IPS-NIHi11 (cell line): Measurements from ENCODE around the gene EPAS1.

Experiments
- DNase-seq: peaks from one replicate; pipeline ENCODE4 v3.0.0; 2012; ENCODE audit warnings: mixed read lengths, low spot score

EPAS1 gene

DNA sequence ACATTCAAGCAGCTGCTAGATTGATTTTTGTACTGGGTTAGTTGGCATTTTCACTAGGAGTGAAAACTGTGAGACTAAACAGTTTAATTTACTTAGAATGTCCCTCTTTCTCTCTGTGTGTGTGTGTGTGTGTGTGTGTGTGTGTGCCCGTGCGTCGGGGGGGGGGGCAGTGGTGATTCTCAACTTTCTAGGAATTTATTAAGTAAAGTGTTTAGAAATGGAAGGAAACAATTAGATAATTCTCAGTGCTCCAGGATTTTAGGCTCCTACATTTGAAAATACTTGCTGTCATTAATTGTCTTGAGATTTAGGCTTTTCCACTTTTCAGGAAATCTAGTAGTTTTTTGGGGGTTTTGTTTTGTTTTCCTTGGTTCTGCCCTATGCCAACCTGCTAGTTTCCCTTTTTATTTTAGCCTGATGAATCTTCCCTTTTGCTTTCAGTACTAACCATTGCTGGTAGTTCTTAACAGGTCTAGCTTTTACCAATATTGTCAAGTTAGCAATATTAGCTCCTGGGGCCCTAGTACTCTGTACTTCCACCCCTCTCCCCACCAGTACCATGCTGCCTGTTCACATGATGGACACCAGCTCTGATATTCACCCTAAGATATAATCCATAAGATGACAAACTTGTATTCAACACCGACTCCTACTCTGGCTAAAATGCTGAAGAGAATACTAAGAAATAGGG lies 4.9 kb downstream of the EPAS1 start:
- DNase-seq, result no peak

DNA sequence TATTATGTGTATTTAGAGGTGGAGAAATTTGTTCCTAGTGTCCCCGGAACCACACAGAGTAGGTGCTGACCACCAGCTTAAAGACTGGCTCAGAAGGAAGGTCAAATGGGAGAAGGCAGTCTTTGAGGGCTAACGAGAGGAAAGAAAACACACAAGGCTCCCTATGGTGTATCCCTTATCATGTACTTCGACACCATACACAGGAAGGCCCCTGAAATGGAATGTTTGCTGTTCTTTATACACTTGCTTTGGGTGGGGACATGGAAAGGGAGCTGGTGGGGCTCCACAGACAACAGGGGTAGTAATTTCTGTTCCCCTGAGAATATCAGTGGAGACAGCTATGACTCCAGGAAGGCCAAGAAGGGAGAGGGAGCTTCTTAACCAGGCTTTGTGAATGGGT lies 6.0 kb downstream of the EPAS1 start:
- no peak for DNase-seq

DNA sequence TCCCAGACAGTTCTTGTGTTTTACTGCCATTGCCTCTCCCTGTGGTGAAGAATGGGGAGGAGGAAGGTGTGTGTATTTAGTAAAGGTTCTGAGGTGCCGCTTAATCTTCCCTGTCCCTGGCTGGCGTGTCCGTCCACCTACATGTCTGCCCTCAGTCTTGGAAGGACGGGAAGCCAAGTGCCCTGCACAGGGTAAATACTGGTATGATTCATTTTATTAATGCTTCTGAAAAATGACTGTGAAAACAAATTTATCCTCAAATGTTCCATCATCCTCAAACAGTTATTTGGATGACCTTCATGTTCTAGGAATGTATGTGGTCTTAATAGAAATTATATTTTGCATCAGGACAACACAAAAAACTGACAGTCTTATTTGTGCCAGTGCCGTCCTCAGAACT lies 6.6 kb downstream of the EPAS1 start:
- no peak for DNase-seq

DNA sequence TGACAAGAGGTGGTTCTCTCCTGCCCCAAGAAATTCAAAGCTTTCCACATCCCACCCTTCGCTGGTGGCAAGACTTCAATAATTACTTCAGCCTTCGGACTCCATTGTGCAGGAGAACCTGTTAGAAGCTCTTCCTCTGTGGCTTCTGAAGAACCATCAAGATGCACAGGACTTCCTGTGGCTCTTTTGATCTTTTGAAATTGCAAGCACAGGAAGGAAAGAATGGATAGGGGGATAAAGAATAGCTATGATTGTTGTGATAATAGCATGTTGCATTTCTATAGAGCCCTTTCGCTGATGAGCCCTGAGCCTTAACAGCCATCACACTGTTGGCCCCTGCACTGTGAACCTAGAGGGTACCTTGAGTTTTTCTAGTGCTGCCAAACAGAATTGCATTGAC lies 7.4 kb downstream of the EPAS1 start:
- DNase-seq, result no peak

DNA sequence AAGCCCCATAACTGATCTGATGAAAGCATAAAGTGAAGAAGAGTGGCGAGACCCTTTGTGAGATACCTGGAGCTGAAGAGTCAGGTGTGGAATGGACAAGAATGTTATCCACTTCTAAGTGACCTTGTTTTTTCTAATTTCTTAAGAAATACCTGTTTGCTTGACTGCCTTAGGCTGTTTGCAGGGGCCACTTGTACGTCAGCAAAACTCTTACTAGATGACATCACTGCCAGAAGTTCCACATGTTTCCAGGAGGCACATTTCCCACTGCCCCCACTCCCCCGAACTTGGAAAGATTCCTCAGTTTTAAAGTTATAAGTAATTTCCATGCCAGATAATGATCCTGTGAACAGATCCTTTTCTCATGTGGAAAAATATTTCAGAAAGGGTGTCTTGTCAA lies 8.0 kb downstream of the EPAS1 start:
- DNase-seq, result no peak

DNA sequence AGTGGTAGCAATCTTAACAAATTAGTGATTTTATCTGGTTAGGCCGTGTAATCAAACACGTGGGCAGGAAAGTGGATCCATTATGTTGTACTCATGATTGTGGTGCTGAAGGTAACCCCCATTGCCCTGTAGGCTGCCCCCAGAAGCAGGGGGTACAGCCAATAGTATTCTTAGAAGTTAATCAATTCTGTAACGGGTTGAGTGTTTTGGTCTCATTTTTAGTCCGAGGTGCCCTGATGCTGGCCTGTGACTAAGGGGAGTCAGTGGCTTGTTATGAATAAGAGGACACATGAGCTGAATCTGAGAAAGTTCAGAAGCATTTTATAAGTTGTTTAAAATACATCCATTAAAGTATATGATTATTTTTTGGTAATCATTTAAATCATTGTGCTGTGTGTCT lies 8.6 kb downstream of the EPAS1 start:
- DNase-seq, result no peak

DNA sequence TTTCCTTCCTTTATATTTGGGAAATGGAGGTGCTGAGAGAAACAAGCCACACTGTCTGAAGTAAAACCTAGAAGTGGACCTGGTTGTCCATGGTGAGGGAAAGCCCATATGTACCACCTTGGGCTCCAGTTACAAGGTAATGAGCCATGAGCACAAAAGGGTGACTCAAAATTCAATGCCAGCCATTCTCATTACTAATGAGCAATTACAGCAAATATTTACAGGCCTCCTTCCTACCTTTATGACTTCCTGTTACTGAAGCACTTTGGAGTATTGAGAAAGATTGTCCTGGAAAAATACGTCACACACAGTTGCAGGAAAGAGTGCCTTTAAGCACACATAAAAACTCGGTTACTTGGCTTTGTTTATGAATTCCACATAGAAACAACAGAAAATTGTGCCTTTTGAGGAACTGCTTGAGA lies 9.1 kb downstream of the EPAS1 start:
- DNase-seq, result no peak

DNA sequence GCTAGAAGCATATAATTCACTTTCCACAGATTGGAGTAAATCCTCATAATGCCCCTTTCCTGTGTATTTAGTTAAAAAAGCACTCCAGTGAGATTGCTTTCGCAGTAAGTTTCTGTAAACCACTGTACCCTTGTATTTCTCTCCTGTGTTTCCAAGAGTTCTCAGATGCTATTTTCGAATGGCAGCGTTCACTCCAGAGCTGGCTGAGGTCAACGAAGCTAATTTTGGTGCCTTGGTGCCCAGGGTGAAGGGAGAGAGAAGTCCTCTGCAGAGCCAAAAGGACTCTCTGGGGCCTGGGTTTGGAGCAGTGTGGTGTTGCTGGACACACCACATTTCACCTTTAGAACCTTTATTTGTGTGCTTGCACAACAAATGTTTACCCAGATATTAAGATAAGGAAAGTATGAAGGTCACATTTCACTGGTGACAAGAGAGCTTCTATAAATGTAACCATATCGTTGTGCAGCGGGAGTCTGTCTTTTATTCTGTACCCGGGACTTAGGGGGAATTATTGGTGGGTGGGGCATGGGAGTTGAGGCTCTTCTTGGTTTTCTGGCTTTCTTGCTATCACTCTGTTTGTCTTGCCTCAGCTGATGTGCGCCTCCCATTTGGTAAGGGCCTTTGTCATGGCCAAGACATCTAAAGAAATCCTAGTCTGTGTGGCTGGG lies 9.9 kb downstream of the EPAS1 start:
- DNase-seq, result no peak

DNA sequence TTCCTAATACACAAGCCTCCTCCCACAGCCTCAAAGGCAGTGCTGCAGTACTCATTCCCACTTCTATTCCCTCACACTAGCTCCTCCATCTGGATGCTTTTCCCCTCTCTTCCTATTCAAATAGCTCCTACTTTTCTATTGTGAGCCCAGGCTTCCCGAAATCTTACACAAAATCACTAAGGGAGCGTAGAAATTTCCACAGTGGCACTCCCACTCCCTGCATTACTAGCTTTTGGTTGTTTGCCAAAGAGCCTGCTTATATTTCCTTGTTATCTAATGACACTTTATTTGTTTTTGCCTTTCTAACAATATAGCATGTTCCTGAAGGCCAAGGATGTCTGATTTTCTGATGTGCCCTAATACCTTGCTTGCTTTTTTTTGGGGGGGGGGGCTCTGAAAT lies 10.9 kb downstream of the EPAS1 start:
- DNase-seq, result no peak

DNA sequence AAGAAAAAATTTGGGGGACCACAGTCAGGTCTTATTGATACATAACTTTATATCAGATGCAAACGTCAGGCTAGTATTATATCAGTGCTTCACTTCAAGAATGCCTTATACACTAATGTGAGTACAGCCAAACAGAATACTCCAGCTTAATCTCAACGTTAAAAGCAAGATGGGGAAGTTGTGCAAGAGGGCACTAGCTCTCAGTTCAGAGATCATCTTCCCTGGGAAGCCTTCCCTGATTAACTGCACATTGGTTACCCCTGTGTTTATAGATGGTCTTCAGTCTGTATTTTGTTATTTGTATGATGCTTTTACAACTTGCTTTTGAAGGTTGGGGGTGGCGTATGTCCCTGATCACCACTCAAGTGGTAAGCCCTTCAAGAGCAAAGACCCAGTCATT lies 11.4 kb downstream of the EPAS1 start:
- no peak for DNase-seq

DNA sequence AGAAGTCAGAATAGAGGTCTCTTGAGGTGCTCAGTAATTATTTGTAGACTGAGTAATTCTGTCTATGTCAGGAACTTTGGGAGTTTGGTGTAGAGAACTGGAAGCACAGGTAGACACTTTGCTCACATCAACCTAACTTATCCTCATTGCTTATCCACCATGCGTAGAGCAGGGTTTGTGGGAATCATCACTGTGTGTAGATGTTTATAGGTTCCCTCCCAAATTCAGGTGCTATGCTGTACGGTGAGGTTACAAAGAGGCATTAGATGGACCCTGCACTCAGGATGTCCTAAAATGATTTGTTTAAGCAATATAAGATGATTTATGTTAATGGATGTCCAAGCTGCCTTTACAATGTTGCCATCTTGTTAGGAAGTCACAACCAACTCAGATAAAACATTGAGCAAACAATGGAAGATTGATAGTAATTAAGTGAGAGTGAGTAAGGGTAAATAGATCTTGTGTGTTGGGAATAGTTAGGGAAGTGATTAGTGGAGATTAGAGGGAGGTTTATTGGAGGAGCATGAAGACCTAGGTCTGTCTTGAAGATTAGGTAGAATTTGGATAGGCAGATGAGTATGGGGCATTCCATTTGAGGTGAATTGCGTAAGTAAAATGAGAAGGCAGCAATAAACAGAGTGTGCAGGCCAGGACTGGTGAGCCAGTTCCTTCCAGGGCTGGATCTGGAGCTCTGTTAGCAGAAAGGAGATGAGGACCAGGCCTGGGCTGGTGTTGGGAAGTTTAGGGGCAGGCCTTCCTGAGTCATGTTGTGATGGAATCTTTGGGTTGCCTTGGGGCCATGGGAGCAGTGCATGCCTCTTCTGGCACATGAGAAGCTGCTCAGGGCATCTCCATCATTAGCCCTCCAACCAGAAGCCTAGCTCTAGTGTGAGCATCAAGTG lies 12.1 kb downstream of the EPAS1 start:
- no peak for DNase-seq

DNA sequence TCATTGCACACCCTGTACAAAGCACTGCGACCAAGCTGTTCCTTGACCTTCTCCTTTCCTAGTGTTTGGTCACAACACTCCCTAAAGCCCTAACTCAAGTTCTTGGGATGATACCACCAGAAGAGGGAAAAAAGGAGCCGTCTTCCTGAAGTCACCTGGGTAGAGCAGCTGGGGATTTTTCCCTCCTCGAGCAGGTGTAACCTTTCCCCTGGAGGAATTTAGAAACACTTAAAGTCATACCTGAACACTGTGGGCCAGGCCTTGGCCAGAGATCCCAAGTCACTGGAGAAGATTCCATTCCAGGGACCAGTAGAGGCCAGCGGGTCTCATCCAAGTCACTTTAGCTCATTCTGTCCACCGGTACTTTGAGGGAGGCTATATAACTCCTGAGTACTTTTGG lies 13.2 kb downstream of the EPAS1 start:
- no peak for DNase-seq

DNA sequence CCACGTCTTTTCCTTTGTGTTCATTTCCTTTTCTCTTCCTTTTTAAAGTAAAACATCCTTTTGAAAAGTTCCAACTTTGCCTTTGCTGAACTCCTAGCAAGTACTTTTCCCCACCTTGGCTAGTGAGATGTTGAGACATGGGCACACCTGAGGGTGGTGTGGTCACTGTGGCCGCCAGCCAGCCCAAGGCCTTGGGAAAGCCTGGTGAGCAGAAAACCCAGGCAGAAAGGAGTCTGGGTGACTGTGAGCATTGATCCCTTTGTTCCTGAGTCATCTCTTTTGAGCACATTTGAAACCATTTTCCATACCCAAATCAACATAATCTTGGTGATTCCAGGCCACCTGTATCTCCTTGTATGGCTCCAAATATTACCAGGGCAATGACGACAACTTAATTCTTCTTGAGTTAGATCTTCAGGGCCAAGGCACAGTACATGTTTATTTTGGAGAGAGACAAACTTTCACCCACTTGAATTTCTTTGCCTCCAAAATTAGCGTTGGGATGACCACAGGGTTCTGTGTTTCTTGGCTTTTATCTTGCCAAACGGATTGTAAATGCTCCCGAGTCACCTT lies 14.5 kb downstream of the EPAS1 start:
- no peak for DNase-seq

DNA sequence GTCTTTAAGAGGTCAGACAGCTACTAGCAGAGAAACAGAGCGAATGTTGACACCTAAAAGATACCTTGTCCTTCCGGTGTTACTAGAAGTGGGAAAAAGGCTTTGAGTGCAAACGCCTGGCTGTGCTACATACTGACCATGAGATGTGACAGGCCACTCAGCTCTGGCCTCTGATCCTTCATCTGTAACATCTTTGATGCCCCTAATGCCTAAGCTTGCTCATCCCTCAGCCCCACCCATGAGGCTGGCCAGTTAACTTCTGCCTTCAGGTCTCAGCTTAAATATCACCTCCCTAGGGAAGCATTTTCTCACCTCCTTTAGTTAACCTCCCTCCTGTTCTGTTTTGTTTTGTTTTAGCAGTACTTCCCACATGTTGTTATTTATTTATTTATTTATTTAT lies 15.9 kb downstream of the EPAS1 start:
- no peak for DNase-seq

DNA sequence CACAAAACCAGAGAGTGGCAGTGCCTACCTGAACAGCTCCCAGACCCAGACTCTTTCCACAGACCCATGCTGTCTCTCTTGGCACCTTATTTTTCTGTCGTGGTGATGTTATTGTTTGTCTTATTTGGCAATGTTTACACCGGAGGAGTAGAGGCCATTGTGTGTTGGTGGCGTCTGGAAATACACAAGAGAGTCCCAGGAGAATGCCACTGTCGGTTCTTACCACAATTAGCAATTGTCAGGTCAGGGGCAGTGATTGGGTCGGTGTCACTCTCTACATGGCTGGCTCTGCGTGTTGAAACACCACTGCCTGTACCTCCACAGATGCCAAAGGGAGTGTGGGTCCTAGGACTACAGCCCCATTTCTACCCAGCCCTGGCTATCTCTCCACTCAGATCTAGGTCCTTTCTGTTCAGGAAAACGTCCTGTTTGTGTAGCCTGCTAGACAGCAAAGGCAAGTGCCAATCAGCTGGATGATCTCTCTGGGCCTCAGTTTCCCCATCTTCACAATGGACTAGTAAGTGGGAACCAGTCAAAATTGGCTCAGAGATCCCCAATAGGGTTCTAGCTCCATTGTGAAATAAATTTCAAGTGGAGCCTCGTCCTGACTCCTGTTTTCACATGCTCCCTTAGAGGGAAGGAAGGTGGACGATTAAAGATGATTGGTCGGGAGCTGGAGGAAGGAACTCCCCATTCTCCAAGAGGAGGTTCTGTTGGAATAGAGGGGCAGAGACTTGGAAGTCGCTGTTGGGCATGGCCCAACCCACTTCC lies 17.0 kb downstream of the EPAS1 start:
- DNase-seq, result no peak

DNA sequence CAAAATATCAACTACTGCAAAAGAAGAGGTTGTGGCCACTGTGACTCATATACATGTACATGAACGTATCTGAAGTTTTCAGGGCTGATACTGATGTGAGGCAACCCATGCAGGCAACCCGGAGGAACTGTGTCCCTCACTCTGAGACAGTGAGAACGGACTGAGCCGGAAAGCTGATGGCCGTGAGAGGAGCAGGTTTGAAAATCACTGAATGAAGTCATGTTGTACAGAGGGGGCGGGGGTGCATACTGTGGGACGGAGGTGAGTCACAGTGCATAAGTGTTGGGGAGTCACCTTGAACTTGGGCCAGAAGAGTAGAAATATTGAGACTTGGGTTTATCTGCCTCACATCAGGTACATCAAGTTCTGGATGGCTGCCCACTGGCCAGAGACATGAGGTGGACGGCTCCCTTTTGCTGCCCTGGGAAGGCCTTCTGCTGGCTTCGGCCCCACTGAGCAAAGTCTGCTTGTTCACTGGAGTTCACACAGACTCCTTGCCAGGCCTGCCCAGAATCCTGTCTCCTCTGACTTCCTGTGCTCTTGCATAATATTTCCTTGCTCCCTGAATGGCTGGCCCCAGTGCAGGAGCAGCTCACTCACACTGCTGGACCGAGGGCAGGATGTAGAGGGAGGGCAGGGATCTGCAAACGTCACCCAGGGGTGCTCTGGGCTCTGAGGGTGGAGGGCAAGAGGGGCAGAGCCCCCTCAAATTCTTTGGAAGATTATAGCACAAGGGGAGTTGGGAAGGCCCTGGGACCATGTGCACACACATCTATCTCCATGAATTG lies 18.1 kb downstream of the EPAS1 start:
- no peak for DNase-seq

DNA sequence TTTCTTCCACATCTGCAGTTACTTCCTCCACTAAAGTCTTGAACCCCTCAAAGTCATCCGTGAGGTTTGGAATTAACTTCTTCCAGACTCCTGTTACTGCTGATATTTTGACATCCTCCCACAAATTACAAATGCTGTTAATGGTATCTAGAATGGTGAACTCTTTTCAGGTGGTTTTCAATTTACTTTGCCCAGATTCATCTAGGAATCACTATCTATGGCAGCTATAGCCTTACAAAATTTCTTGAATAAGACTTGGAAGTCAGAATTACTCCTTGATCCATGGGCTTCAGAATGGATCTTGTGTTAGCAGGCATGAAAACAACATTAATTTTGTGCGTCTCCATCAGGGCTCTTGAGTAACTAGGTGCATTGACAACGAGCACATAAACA lies 19.9 kb downstream of the EPAS1 start:
- no peak for DNase-seq

DNA sequence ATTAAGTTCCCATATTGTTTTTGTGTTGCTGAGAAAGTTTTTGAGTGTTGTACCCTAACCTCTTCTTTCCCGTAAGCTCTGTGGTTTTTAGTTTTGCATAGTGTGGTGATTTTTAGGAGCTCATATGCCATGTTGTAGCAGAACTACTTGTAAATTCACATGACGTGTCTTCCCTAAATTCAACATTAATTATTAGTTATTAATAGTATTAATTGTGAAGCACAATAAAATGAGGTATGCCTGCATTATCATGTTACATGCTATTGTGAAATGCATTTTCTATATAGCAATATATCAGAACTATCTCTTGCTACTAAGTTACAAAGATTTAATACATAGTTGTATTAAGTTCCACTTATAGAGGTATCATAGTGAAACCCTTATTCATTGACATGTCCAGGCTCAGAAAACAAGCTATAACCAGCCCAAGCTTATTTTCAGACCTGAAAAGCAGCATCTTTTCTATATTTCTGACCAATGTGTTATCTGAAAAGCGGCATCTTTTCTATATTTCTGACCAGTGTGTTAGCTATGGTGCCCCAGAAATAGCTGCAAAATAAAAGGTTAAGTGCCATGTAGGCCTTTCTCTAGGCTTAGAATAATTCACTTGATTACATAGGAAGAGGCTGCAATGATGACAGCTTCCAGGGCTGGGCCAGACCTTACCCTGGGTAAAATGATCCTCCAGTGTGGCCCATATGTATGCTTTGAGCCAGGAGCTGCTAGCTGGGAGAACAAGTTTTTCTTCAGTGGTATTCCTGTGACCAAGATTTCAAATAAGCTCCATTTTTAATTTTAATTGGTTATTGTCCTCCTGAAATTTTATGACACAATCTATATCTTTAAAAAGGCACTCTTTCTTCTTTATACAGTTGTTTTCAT lies 21.6 kb downstream of the EPAS1 start:
- no peak for DNase-seq

DNA sequence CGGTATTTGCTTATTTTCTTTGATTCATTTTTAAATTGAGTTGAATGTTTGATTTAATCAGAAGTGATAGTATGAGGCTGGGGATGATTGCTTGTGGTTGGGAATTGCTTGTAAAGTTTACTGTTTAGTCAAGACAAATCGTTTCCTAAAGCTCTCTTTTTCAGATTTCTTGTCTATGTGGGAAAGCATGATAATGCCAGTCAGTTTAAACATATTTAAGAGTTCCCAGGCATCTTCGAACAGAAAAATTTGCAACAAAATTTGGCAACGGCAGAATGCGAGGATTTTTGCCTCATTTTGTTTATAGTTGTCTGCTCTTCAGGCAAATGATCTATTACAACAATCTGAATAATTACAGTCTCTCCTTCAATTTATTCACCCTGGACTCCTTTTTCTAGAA lies 22.5 kb downstream of the EPAS1 start:
- DNase-seq, result no peak

DNA sequence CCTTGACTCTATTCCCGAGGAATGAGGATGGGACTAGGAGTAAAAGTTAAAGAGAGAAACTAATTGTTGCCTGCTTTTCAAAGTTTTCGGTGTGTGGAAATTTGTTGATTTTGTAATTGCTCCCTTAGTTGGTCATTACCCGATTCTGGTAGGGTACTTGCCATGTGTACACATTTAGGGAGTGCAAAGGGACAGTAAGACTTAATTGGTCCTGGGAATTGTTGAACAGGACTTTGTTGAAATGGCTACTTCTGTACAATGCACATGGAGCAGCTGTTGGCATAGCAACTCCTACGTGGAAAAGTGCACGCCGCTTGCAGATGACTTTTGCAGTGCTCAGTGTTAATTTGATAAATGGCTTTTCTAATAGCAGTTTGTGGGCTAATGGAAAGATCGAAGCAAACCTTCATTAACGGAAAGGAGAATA lies 22.9 kb downstream of the EPAS1 start:
- DNase-seq, result no peak
